Tibial nerve (tissue), 4 donors: Measurements from ENCODE around the gene UGT1A3.

ENCODE experiments used
- EP300 ChIP-seq, 2 donors: sonication (generic); formaldehyde crosslinking; IDR thresholded peaks; one replicate each; pipeline ENCODE4 v1.6.1; 2017; ENCODE audit warnings: antibody characterized with exemption in 2 of 2, mild to moderate bottlenecking in 1 of 2
- POLR2A ChIP-seq, 2 donors: fragments of 450-650 bp; IDR thresholded peaks; one replicate each; pipeline ENCODE4 v1.6.1; 2017; ENCODE audit warnings: antibody characterized with exemption in 2 of 2, mild to moderate bottlenecking in 2 of 2, moderate library complexity in 2 of 2
- TF ChIP-seq, protein P1 (sequence below), 5 experiments: fragments of 200-600 bp in 3 of 5; fragments of 450-650 bp in 2 of 5; sonication (generic) in 3 of 5; IDR thresholded peaks; one replicate each; pipeline ENCODE4 v1.5.1; 2016 to 2019; ENCODE audit warnings: antibody characterized with exemption in 5 of 5, mild to moderate bottlenecking in 3 of 5, moderate library complexity in 2 of 5

DNA sequence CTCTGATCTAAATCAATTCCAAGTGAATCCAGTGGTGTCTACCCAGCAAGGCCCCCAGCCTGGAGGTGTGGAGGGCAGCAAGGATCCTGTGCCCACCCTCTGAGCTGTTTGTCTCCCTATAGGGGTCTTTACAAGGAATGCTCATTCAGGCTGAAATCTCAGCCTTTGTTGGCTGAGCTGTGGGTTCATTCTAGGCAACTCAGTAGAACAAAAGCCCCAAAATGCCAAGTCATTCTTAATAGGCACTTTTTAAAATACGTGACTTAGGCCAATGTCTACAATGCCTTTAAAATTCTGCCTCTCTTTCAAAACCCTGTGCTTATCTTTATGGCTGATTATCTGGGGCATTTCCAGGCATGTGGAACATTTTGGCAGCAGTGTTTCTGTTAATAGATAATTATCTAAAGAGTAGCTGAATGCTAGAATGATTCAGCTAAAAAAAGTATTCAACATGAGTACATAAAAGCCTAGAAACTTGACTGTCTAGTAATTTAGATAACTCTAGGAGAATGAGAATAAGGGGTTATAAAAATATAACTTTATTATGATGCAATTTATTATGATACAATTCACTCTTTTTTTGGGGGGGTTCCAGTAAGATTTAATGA lies 28.7 kb upstream of the UGT1A3 start:
- TF ChIP-seq, protein P1, sequence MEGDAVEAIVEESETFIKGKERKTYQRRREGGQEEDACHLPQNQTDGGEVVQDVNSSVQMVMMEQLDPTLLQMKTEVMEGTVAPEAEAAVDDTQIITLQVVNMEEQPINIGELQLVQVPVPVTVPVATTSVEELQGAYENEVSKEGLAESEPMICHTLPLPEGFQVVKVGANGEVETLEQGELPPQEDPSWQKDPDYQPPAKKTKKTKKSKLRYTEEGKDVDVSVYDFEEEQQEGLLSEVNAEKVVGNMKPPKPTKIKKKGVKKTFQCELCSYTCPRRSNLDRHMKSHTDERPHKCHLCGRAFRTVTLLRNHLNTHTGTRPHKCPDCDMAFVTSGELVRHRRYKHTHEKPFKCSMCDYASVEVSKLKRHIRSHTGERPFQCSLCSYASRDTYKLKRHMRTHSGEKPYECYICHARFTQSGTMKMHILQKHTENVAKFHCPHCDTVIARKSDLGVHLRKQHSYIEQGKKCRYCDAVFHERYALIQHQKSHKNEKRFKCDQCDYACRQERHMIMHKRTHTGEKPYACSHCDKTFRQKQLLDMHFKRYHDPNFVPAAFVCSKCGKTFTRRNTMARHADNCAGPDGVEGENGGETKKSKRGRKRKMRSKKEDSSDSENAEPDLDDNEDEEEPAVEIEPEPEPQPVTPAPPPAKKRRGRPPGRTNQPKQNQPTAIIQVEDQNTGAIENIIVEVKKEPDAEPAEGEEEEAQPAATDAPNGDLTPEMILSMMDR (IDR thresholded peaks at IDR 0.05): no peak
- no peak for TF ChIP-seq POLR2A (IDR thresholded peaks at IDR 0.05)
- TF ChIP-seq EP300 (IDR thresholded peaks at IDR 0.05): no peak
